Liver (tissue), 9 donors: ENCODE results near the gene NOXRED1. TPM values are rescaled to one million over a fixed set of nuclear protein-coding genes. Genes with fewer than 3 reads are reported as not detected.

Experiments
- DNase-seq: peaks from one replicate; pipeline ENCODE4 v3.0.0-alpha.2; 2017; ENCODE audit warnings: low spot score
- H3K27ac ChIP-seq, 2 donors: one replicate each; pipeline ENCODE4 v1.7.0; 2013; ENCODE audit warnings: inconsistent platforms in 2 of 2, low read length in 2 of 2, control low read depth in 1 of 2, low read depth in 1 of 2, mild to moderate bottlenecking in 1 of 2
- H3K27me3 ChIP-seq, 4 donors: one replicate each; pipeline versions ENCODE4 v1.6.1 to v1.7.0; 2013; ENCODE audit warnings: low read length in 3 of 4, inconsistent platforms in 1 of 4, mild to moderate bottlenecking in 1 of 4, moderate library complexity in 1 of 4; ENCODE audit not compliant: control insufficient read depth in 4 of 4, insufficient read depth in 4 of 4
- H3K36me3 ChIP-seq, 4 donors: one replicate each; pipeline versions ENCODE4 v1.6.1 to v1.7.0; 2013; ENCODE audit warnings: low read length in 3 of 4, mild to moderate bottlenecking in 3 of 4, low read depth in 1 of 4, moderate library complexity in 1 of 4; ENCODE audit not compliant: control insufficient read depth in 4 of 4, insufficient read depth in 3 of 4
- H3K4me1 ChIP-seq, 4 donors: one replicate each; pipeline versions ENCODE4 v1.6.1 to v1.7.0; 2013; ENCODE audit warnings: low read length in 3 of 4, mild to moderate bottlenecking in 3 of 4, moderate library complexity in 1 of 4; ENCODE audit not compliant: control insufficient read depth in 4 of 4, insufficient read depth in 4 of 4
- H3K4me3 ChIP-seq, 3 donors: one replicate each; pipeline versions ENCODE4 v1.6.1 to v1.7.0; 2013; ENCODE audit warnings: low read length in 3 of 3, control low read depth in 1 of 3, low read depth in 1 of 3, mild to moderate bottlenecking in 1 of 3
- H3K9ac ChIP-seq, 2 donors: one replicate each; pipeline ENCODE4 v1.7.0; 2013; ENCODE audit warnings: low read length in 2 of 2, mild to moderate bottlenecking in 2 of 2, moderate library complexity in 2 of 2, control low read depth in 1 of 2, low read depth in 1 of 2
- H3K9me3 ChIP-seq, 4 donors: one replicate each; pipeline versions ENCODE4 v1.6.1 to v1.7.0; 2013; ENCODE audit warnings: low read length in 3 of 4; ENCODE audit not compliant: control insufficient read depth in 4 of 4
- ATF3 ChIP-seq: IDR thresholded peaks from 2 replicates; pipeline ENCODE4 v1.6.1; 2016; ENCODE audit warnings: antibody characterized with exemption
- EGR1 ChIP-seq, 2 donors: IDR thresholded peaks; 2 replicates each; pipeline ENCODE4 v1.6.1; 2016 to 2018; ENCODE audit warnings: antibody characterized with exemption in 2 of 2, low read depth in 2 of 2
- FOXA1 ChIP-seq: IDR thresholded peaks from 2 replicates; pipeline ENCODE4 v1.6.1; 2016; ENCODE audit warnings: antibody characterized with exemption
- FOXA2 ChIP-seq: IDR thresholded peaks from 2 replicates; pipeline ENCODE4 v1.6.1; 2016; ENCODE audit warnings: antibody characterized with exemption
- GABPA ChIP-seq, 2 donors: IDR thresholded peaks in 1 of 2; conservative IDR thresholded peaks in 1 of 2; 2 replicates each; pipeline ENCODE4 v1.6.1; 2016; ENCODE audit warnings: antibody characterized with exemption in 2 of 2, mild to moderate bottlenecking in 1 of 2, moderate library complexity in 1 of 2
- HNF4G ChIP-seq: IDR thresholded peaks from 2 replicates; pipeline ENCODE4 v1.6.1; 2016; ENCODE audit warnings: antibody characterized with exemption
- JUND ChIP-seq, 2 donors: IDR thresholded peaks; 2 replicates each; pipeline ENCODE4 v1.6.1; 2016; ENCODE audit warnings: antibody characterized with exemption in 2 of 2
- NR2F2 ChIP-seq: IDR thresholded peaks from 2 replicates; pipeline ENCODE4 v1.6.1; 2016; ENCODE audit warnings: antibody characterized with exemption
- RAD21 ChIP-seq, 2 donors: IDR thresholded peaks; 2 replicates each; pipeline ENCODE4 v1.6.1; 2016; ENCODE audit warnings: antibody characterized with exemption in 2 of 2, mild to moderate bottlenecking in 2 of 2
- RXRA ChIP-seq, 2 donors: IDR thresholded peaks; 2 replicates each; pipeline ENCODE4 v1.6.1; 2017 to 2018; ENCODE audit warnings: antibody characterized with exemption in 2 of 2, mild to moderate bottlenecking in 1 of 2
- SP1 ChIP-seq: IDR thresholded peaks from 2 replicates; pipeline ENCODE4 v1.6.1; 2018; ENCODE audit warnings: antibody characterized with exemption, mild to moderate bottlenecking
- TAF1 ChIP-seq: conservative IDR thresholded peaks from 2 replicates; pipeline ENCODE4 v1.6.1; 2016; ENCODE audit warnings: antibody characterized with exemption, mild to moderate bottlenecking
- YY1 ChIP-seq: IDR thresholded peaks from 2 replicates; pipeline ENCODE4 v1.6.1; 2016; ENCODE audit warnings: antibody characterized with exemption, mild to moderate bottlenecking
- WGBS: extraction: QIAGEN DNeasy Blood & Tissue Kit; methylation state at CpG from one replicate; pipeline ENCODE4 v1.1.7; 2013; 5-methylcytosine and 5-hydroxymethylcytosine counted together
- polyA plus RNA-seq, 2 donors: library from polyadenylated mRNA; stranded (reverse) in 1 of 2; unstranded in 1 of 2; fragments of 200-250 nt in 1 of 2; fragments of >200 nt in 1 of 2; fragmentation: Nextera tagmentation in 1 of 2; extraction: Ambion mirVana in 1 of 2; gene quantifications; one replicate each; pipeline versions ENCODE4 v1.2.1 to v1.2.3, GENCODE V29; 2013 to 2015
- total RNA-seq, 2 donors: library from RNA; depleted of rRNA; stranded (reverse); fragments of >200 nt; gene quantifications; one replicate each; pipeline ENCODE4 v1.2.3, GENCODE V29; 2014
- TF ChIP-seq, protein P1 (sequence below): IDR thresholded peaks from 2 replicates; pipeline ENCODE4 v1.6.1; 2016; ENCODE audit warnings: antibody characterized with exemption
- TF ChIP-seq, protein P2 (sequence below): IDR thresholded peaks from 2 replicates; pipeline ENCODE4 v1.6.1; 2016; ENCODE audit warnings: antibody characterized with exemption, mild to moderate bottlenecking
- donor health status: healthy.
- donor health status: healthy.
- donor health status: healthy.
- donor health status: healthy.
- donor health status: healthy.

Gene NOXRED1
- total and polyA plus RNA-seq, 4 donors, result 0.06 to 0.50 (median 0.30) TPM

DNA sequence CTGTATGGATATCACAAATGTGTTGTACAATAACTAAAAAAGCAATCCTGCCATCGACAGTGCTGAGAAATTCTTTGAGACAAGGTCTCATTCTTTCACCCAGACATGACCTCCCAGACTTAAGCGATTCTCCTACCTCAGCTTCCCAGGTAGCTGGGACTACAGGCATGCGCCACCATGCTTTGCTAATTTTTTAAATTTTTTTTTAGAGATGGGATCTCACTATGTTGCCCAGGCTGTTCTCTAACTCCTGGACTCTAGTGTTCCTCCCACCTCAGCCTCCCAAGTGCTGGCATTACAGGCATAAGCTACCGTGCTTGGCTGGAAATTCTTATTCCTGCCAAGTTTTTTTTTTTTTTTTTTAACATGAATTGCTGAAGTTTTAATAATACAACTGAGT is 16.5 kb upstream of the NOXRED1 start:
- no peak for TF ChIP-seq RXRA (IDR thresholded peaks at IDR 0.05)
- no peak for TF ChIP-seq TAF1
- Histone ChIP-seq H3K27me3 (no peaks in the 10 kb centered on the region), H3K9ac (no peak overlapping the region), H3K9me3 (no peaks in the 10 kb centered on the region), H3K36me3 (peaks cover 7 to 71% (median 60%) of the 10 kb centered on the region in 4 donors), H3K27ac (no peak overlapping the region), H3K4me1 (no peaks in the 10 kb centered on the region), H3K4me3 (no peak overlapping the region)
- WGBS, result 98% methylated on average over 4 of the region's 4 CpGs
- DNase-seq, result no peak

- Histone ChIP-seq H3K4me1 (no peaks in the 10 kb centered on the region), H3K9me3 (no peaks in the 10 kb centered on the region), H3K4me3 (no peak overlapping the region), H3K27ac (no peak overlapping the region), H3K36me3 (peaks cover 7 to 75% (median 63%) of the 10 kb centered on the region in 4 donors), H3K27me3 (no peaks in the 10 kb centered on the region), H3K9ac (no peak overlapping the region)
- TF ChIP-seq, protein P1, sequence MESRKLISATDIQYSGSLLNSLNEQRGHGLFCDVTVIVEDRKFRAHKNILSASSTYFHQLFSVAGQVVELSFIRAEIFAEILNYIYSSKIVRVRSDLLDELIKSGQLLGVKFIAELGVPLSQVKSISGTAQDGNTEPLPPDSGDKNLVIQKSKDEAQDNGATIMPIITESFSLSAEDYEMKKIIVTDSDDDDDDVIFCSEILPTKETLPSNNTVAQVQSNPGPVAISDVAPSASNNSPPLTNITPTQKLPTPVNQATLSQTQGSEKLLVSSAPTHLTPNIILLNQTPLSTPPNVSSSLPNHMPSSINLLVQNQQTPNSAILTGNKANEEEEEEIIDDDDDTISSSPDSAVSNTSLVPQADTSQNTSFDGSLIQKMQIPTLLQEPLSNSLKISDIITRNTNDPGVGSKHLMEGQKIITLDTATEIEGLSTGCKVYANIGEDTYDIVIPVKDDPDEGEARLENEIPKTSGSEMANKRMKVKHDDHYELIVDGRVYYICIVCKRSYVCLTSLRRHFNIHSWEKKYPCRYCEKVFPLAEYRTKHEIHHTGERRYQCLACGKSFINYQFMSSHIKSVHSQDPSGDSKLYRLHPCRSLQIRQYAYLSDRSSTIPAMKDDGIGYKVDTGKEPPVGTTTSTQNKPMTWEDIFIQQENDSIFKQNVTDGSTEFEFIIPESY, result no peak
- whole genome bisulfite sequencing, result 99% methylated on average over 1 of the region's 1 CpG
- DNase-seq, result no peak
These were observed 15.3 kb upstream of the NOXRED1 start for GRCh38 chr14:77438596-77438995.

GRCh38 chr14:77436042-77436441 is 12.7 kb upstream of the NOXRED1 start:
- TF ChIP-seq FOXA1, result no peak
- TF ChIP-seq FOXA2, result no peak
- no peak for TF ChIP-seq TAF1
- no peak for TF ChIP-seq NR2F2
- TF ChIP-seq ATF3, result no peak
- TF ChIP-seq, protein P1, result no peak
- no peak for TF ChIP-seq JUND (IDR thresholded peaks at IDR 0.05)
- TF ChIP-seq, protein P2, sequence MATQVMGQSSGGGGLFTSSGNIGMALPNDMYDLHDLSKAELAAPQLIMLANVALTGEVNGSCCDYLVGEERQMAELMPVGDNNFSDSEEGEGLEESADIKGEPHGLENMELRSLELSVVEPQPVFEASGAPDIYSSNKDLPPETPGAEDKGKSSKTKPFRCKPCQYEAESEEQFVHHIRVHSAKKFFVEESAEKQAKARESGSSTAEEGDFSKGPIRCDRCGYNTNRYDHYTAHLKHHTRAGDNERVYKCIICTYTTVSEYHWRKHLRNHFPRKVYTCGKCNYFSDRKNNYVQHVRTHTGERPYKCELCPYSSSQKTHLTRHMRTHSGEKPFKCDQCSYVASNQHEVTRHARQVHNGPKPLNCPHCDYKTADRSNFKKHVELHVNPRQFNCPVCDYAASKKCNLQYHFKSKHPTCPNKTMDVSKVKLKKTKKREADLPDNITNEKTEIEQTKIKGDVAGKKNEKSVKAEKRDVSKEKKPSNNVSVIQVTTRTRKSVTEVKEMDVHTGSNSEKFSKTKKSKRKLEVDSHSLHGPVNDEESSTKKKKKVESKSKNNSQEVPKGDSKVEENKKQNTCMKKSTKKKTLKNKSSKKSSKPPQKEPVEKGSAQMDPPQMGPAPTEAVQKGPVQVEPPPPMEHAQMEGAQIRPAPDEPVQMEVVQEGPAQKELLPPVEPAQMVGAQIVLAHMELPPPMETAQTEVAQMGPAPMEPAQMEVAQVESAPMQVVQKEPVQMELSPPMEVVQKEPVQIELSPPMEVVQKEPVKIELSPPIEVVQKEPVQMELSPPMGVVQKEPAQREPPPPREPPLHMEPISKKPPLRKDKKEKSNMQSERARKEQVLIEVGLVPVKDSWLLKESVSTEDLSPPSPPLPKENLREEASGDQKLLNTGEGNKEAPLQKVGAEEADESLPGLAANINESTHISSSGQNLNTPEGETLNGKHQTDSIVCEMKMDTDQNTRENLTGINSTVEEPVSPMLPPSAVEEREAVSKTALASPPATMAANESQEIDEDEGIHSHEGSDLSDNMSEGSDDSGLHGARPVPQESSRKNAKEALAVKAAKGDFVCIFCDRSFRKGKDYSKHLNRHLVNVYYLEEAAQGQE, result no peak
- no peak for TF ChIP-seq GABPA (IDR thresholded peaks at IDR 0.05 in 1 of 2, conservative IDR thresholded peaks at IDR 0.05 in 1 of 2)
- no peak for TF ChIP-seq RAD21 (IDR thresholded peaks at IDR 0.05)
- TF ChIP-seq SP1, result no peak
- TF ChIP-seq YY1, result no peak
- no peak for TF ChIP-seq HNF4G
- TF ChIP-seq EGR1 (IDR thresholded peaks at IDR 0.05; ENCODE audit: low read depth in 2 of 2), result no peak
- Histone ChIP-seq H3K4me3 (no peak overlapping the region), H3K27ac (no peak overlapping the region), H3K4me1 (no peaks in the 10 kb centered on the region), H3K36me3 (peaks cover 7 to 64% (median 50%) of the 10 kb centered on the region in 4 donors), H3K9ac (no peak overlapping the region), H3K9me3 (no peaks in the 10 kb centered on the region), H3K27me3 (no peaks in the 10 kb centered on the region)
- no peak for DNase-seq
- WGBS, result 97% methylated on average over 3 of the region's 3 CpGs
